VCaP (cell line): ENCODE results near the gene IFT25.
"Not testable (repeated sequence)": the region's sequence is repeated elsewhere in the genome, so short reads cannot be mapped to it uniquely, and the experiment has no call there.

Experiments used
- H3K27ac ChIP-seq: fragments of 450-650 bp; 2 replicates; pipeline ENCODE4 v1.5.1; 2017
- CTCF ChIP-seq: fragments of 450-650 bp; conservative IDR thresholded peaks from 2 replicates; pipeline ENCODE4 v1.5.1; 2017; ENCODE audit warnings: mild to moderate bottlenecking, moderate library complexity

IFT25 gene

GRCh38 chr1:53982034-53982762 lies 36.7 kb upstream of the IFT25 start:
- TF ChIP-seq CTCF = no peak
- peak overlapping the region; percentile 68 for H3K27ac ChIP-seq

- TF ChIP-seq CTCF = no peak
These were observed 35.7 kb upstream of the IFT25 start for GRCh38 chr1:53981220-53981619.

GRCh38 chr1:53979712-53980450 lies 34.4 kb upstream of the IFT25 start:
- no peak for TF ChIP-seq CTCF
- H3K27ac ChIP-seq = no peak overlapping the region

More at GRCh38 chr1:53981220-53981619, 35.7 kb upstream of the IFT25 start:
- H3K27ac ChIP-seq = no peak overlapping the region

DNA sequence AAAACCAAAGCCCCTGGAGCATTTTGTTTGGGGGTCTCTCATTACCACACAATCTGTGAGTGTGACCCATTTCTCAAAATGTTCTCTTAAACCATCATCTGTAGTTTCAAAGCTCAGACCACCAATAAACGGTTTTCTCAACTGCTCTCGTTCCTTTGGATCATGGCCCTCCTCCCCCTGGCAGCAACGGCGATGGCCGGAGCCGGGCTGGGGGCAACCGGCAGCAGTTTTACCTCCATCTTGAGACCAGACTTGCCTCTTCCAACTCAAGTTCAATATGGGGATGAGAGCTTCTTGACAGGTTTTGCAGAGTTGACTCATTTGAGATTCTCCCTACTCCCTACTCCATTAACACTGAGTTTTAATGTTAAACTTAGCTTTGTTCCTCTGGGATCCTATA lies 30.4 kb upstream of the IFT25 start:
- no peak for TF ChIP-seq CTCF
- no peak overlapping the region for H3K27ac ChIP-seq

DNA sequence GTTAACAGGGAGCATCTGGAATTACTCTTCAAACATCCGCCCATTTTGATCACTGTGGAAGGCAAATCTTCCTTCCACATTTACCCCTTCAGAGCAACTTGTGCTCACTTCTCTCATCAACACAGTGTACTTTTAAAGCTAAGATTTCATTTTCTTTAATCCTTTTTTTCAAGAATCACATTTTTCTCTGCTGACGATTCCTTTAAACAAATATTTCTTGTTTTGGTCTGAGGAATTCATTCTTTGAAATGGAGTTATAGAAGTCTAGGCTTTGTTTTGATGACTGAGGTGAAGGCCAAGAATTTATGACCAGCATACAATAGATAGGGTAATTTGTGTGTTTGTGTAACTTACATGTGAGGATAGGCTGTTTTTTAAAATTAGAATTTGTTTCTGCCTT lies 26.2 kb upstream of the IFT25 start:
- no peak for TF ChIP-seq CTCF
- no peak overlapping the region for H3K27ac ChIP-seq

GRCh38 chr1:53969323-53969722 lies 23.8 kb upstream of the IFT25 start:
- not testable (repeated sequence) for H3K27ac ChIP-seq

DNA sequence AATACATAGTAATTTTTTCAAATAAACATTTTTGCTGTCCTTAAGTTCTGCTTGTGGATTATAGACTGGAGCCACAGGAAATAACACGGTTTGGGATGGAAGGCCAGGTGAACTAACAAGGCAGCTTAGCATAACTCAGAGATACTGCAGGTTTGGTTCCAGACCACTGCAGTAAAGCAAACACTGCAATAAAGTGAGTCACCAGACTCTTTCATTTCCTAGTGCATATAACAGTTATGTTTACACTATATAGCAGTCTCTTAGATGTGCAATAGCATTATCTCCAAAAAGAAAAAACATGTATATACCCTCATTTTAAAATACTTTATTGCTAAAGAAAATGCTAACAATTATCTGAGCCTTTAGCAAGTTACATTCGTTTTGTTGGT lies 22.6 kb upstream of the IFT25 start:
- no peak for TF ChIP-seq CTCF
- peak overlapping the region; percentile 34; the same call in 1 of the 2 replicates for H3K27ac ChIP-seq
